ENCODE measurements around the gene TNNT2.

- TF ChIP-seq MAFK (IDR thresholded peaks at IDR 0.05; ENCODE audit: low read depth, low read length) (no peak), MXI1 (IDR thresholded peaks at IDR 0.05; ENCODE audit: borderline replicate concordance, low read depth, low read length) (no peak), RFX5 (IDR thresholded peaks at IDR 0.05; ENCODE audit: low read depth, low read length) (no peak), ELK1 (IDR thresholded peaks at IDR 0.05; ENCODE audit: borderline replicate concordance, low read depth, low read length) (no peak), BHLHE40 (IDR thresholded peaks at IDR 0.05; ENCODE audit: low read depth, low read length) (no peak), POLR2A (IDR thresholded peaks at IDR 0.05; ENCODE audit: low read depth, low read length) (no peak), NFE2L2 (IDR thresholded peaks at IDR 0.05; ENCODE audit: low read depth, low read length) (no peak), CEBPB (IDR thresholded peaks at IDR 0.05; ENCODE audit: low read depth, low read length) (no peak)
- TF ChIP-seq, protein P1, sequence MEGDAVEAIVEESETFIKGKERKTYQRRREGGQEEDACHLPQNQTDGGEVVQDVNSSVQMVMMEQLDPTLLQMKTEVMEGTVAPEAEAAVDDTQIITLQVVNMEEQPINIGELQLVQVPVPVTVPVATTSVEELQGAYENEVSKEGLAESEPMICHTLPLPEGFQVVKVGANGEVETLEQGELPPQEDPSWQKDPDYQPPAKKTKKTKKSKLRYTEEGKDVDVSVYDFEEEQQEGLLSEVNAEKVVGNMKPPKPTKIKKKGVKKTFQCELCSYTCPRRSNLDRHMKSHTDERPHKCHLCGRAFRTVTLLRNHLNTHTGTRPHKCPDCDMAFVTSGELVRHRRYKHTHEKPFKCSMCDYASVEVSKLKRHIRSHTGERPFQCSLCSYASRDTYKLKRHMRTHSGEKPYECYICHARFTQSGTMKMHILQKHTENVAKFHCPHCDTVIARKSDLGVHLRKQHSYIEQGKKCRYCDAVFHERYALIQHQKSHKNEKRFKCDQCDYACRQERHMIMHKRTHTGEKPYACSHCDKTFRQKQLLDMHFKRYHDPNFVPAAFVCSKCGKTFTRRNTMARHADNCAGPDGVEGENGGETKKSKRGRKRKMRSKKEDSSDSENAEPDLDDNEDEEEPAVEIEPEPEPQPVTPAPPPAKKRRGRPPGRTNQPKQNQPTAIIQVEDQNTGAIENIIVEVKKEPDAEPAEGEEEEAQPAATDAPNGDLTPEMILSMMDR (conservative IDR thresholded peaks at IDR 0.05; ENCODE audit: low read depth, low read length): no peak
These were observed 26.6 kb upstream of the TNNT2 start for GRCh38 chr1:201404055-201404454.

Data from IMR-90 (cell line).